GM12872 (cell line): ENCODE measurements around the gene CAPZA2.

Experiments used
- TF ChIP-seq, protein P1 (sequence below): IDR thresholded peaks from 3 replicates; pipeline ENCODE4 v1.5.1; 2011; ENCODE audit warnings: low read depth, mild to moderate bottlenecking, low read length, moderate library complexity; ENCODE audit not compliant: insufficient read depth

Gene CAPZA2

DNA sequence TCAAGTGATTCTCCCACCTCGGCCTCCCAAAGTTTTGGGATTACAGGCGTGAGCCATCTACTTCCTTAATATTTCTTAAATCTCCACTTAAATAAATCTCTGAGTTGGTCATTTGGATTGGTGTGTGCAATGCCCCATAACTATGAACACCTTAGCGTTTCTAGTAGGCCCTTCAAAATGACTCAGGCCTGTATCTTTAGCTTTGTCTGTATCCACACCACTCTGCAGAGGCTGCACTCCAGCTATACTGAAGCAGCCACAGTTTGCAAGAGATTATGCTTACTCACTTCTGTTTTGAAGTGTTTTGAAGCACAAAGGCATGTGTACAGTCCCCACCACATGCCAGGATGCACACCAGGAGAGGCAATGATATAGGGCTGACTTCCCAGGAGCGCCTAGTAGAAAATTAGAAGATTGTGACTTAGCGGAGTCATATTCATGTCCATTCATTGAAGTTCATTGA lies 88.5 kb downstream of the CAPZA2 start:
- TF ChIP-seq, protein P1, sequence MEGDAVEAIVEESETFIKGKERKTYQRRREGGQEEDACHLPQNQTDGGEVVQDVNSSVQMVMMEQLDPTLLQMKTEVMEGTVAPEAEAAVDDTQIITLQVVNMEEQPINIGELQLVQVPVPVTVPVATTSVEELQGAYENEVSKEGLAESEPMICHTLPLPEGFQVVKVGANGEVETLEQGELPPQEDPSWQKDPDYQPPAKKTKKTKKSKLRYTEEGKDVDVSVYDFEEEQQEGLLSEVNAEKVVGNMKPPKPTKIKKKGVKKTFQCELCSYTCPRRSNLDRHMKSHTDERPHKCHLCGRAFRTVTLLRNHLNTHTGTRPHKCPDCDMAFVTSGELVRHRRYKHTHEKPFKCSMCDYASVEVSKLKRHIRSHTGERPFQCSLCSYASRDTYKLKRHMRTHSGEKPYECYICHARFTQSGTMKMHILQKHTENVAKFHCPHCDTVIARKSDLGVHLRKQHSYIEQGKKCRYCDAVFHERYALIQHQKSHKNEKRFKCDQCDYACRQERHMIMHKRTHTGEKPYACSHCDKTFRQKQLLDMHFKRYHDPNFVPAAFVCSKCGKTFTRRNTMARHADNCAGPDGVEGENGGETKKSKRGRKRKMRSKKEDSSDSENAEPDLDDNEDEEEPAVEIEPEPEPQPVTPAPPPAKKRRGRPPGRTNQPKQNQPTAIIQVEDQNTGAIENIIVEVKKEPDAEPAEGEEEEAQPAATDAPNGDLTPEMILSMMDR: no peak

GRCh38 chr7:116951366-116952292 lies 89.2 kb downstream of the CAPZA2 start:
- TF ChIP-seq, protein P1: no peak

DNA sequence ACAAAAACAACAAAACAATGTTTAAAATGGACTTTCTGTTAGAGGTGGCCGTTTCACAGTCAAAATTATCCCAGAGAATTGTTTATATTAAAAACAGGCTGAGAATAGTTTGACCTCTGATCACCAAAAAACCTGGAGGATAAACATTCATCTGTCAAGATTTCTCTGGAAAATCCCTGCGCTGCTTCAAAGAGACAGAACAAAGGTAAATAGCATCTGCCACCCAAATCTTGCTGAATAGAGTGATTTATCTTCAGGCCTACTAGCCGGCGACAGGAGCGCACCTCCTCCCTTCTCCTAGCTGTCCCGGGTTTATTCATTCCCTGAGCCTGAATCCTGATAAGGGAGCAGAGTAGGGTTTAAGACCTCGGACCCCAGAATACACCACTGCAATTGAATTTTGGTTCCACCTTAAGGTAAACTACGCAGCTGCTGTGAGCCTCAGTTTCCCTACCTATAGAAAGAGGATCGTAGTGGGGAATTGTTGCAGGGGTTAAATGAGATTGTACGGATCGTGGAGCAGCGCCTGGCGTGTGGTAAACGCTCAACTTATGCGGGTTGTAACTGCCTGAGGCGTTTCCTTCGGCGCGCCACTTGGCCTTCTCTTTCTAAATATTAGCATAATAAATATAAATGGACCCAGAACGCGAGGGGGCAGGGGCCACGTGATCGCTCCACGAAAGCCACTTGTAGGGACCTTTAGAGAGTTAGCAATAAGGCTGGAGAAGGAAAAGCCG lies 90.4 kb downstream of the CAPZA2 start:
- TF ChIP-seq, protein P1: no peak

DNA sequence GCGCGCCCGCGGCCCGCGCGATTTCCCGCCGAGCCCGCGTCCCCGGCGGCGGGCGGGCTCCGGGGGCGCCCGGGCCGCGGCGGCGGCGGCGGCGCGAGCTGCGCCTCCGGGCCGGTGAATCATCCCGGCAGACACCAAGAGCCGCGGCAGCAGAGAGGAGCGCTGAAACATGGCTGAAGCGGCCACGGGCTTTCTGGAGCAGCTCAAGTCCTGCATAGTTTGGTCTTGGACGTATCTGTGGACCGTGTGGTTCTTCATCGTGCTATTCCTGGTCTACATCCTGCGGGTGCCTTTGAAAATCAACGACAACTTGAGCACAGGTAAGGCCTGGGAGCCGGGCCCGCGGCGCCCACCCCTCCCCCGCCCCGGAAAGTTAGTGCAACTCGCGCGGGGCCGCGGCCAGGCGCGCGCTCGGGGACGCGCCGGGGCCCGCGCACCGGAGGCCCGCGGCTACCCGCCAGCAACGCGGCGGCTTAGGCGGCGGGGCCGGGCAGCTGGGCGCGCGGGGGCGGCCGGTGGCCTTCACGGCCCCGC lies 91.1 kb downstream of the CAPZA2 start, which contains the start of gene ST7:
ST7 (plus strand) TSS at position 130 of the 534 bp plus-strand sequence; CDS start at position 170, 40 bp downstream.
- TF ChIP-seq, protein P1: no peak

- TF ChIP-seq, protein P1: no peak
Measured at GRCh38 chr7:116953906-116954838, 91.8 kb downstream of the CAPZA2 start.

- TF ChIP-seq, protein P1: no peak
Measured at GRCh38 chr7:116955340-116955739, 93.0 kb downstream of the CAPZA2 start.
